B cell (primary cell): Measurements from ENCODE around the gene EFNA5.

Experiments
- EZH2 ChIP-seq: IDR thresholded peaks from 2 replicates; pipeline ENCODE4 v1.6.1; 2012; ENCODE audit warnings: borderline replicate concordance, low read depth, mild to moderate bottlenecking, moderate library complexity, low read length; ENCODE audit not compliant: insufficient read depth, poor library complexity, severe bottlenecking
- TF ChIP-seq, protein P1 (sequence below): fragments of 200-600 bp; IDR thresholded peaks from one replicate; pipeline ENCODE4 v1.8.0; 2022; ENCODE audit warnings: antibody characterized with exemption, mild to moderate bottlenecking

DNA sequence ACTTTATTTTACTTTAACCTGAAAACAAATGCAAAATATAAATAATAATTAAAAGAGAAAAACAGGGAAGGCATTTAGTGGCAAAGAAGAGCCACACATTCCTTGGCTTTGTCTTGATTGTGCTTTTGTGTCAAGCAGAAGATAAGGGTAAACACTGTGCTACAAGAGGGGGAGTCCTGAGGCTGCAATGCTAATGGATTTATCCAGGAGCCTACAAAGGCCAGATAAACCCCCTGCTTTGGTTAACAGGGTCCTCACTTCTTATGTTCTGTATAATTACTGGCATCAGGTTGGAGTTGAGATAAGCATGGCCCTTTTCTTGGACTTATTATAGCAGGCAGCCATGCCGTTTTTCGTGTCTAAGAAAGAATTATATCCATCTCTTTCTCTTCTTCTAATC is 302.8 kb downstream of the EFNA5 start:
- no peak for TF ChIP-seq EZH2
- TF ChIP-seq, protein P1, sequence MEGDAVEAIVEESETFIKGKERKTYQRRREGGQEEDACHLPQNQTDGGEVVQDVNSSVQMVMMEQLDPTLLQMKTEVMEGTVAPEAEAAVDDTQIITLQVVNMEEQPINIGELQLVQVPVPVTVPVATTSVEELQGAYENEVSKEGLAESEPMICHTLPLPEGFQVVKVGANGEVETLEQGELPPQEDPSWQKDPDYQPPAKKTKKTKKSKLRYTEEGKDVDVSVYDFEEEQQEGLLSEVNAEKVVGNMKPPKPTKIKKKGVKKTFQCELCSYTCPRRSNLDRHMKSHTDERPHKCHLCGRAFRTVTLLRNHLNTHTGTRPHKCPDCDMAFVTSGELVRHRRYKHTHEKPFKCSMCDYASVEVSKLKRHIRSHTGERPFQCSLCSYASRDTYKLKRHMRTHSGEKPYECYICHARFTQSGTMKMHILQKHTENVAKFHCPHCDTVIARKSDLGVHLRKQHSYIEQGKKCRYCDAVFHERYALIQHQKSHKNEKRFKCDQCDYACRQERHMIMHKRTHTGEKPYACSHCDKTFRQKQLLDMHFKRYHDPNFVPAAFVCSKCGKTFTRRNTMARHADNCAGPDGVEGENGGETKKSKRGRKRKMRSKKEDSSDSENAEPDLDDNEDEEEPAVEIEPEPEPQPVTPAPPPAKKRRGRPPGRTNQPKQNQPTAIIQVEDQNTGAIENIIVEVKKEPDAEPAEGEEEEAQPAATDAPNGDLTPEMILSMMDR: no peak
